Effector memory CD4-positive, alpha-beta T cell (primary cell): Measurements from ENCODE around the gene LRRC56.
A peak's percentile ranks its signal among the peaks of the same experiment; 100 is the strongest.

Experiments
- DNase-seq, 3 donors: peaks; one replicate each; pipeline ENCODE4 v3.0.0-alpha.2; 2020
- H3K27ac ChIP-seq: 2 replicates; pipeline ENCODE4 v1.7.0; 2013; ENCODE audit warnings: mild to moderate bottlenecking, low read length, moderate library complexity; ENCODE audit not compliant: insufficient read depth, poor library complexity, severe bottlenecking
- H3K27me3 ChIP-seq: replicated peaks from 2 replicates; pipeline ENCODE4 v1.7.0; 2013; ENCODE audit warnings: mild to moderate bottlenecking, low read length; ENCODE audit not compliant: insufficient read depth, control insufficient read depth, poor library complexity, severe bottlenecking
- H3K36me3 ChIP-seq: 2 replicates; pipeline ENCODE4 v1.7.0; 2013; ENCODE audit warnings: mild to moderate bottlenecking, low read length, moderate library complexity; ENCODE audit not compliant: control insufficient read depth, insufficient read depth
- H3K4me1 ChIP-seq: 2 replicates; pipeline ENCODE4 v1.7.0; 2013; ENCODE audit warnings: low read length, mild to moderate bottlenecking; ENCODE audit not compliant: control insufficient read depth, insufficient read depth, poor library complexity, severe bottlenecking
- H3K4me3 ChIP-seq: 2 replicates; pipeline ENCODE4 v1.7.0; 2013; ENCODE audit warnings: low read length, low read depth, mild to moderate bottlenecking; ENCODE audit not compliant: insufficient read depth, poor library complexity, severe bottlenecking
- H3K9me3 ChIP-seq: 2 replicates; pipeline ENCODE4 v1.7.0; 2013; ENCODE audit warnings: mild to moderate bottlenecking, low read length, moderate library complexity; ENCODE audit not compliant: control insufficient read depth

The LRRC56 gene

DNA sequence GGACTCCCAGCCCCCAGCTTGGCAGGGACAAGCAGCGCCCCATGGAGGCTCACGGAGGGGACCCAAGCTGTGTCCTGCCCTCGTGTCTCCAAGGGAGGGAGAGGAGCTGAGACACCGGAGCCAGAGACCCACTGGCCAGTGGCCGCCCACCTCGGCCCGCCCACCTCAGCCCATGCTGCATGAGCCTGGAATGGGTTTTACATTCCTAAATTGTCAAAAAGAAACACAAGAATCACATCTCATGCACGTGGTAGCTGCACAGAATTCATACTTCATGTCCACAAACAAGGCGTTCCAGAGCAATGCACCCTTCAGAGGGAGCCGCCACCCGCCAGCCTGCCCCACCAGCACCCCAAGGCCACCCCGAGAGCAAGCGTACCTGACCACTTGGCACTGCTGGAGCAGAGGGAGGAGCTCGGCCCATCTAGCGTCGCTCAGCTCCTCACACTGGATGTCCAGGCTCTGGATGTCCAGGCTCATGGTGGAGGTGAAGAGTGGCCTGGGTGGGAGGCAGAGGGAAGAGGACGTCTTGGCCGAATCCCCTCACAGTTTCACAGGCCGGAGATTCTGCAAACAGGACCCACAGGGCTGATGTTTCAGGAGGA is 35.5 kb upstream of the LRRC56 start:
- no peak for DNase-seq
- Histone ChIP-seq H3K27me3 (no peaks in the 10 kb centered on the region), H3K27ac (no peak overlapping the region), H3K4me3 (no peak overlapping the region), H3K36me3 (peaks cover 51% of the 10 kb centered on the region), H3K4me1 (peaks cover 24% of the 10 kb centered on the region), H3K9me3 (no peaks in the 10 kb centered on the region)

DNA sequence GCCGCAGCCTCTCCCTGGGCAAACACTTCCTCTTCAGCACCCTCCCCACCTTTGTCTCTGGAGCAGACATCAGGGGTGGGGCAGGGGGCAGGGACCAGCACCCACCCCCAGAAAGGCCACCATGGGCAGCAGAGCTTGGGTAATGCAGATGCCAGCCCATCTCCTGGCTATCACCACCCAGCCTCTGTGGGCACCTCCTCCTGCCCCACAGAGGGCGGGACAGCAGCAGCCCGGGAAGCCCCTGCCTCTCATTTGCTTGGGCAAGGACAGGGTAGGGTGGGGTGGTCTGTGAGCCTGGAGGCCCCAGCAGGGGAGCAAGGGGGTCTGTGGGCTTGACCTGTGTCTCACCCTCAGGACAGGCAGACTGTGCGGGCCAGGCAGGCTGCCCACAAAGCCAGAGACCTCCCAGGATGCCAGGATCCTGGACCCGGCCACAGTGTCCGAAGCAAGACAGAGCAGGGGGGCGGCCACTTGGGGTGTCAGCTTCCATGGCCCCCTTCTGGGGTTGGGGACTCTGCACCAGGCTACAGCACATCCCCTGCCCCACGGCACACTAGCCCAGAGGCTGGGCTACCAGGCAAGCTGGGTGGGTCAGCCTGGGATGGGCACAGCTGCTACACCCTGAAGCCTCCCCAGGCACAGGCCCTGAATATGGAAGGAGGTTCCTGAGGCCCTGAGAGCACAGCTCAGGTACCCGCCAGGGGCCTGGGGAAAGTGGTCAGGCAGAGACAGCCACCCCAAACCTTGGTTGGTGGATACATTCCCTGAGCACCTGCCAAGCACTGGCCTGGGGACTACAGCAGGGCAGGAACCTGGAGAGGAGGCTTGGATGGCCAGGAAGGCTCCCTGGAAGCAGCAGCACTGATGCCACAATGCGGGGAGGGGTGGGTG is 34.8 kb upstream of the LRRC56 start:
- H3K27me3 ChIP-seq = no peaks in the 10 kb centered on the region
- no peak overlapping the region for H3K4me3 ChIP-seq
- no peaks in the 10 kb centered on the region for H3K9me3 ChIP-seq
- DNase-seq = no peak
- peaks cover 27% of the 10 kb centered on the region for H3K4me1 ChIP-seq
- H3K27ac ChIP-seq = no peak overlapping the region
- peaks cover 44% of the 10 kb centered on the region for H3K36me3 ChIP-seq

DNA sequence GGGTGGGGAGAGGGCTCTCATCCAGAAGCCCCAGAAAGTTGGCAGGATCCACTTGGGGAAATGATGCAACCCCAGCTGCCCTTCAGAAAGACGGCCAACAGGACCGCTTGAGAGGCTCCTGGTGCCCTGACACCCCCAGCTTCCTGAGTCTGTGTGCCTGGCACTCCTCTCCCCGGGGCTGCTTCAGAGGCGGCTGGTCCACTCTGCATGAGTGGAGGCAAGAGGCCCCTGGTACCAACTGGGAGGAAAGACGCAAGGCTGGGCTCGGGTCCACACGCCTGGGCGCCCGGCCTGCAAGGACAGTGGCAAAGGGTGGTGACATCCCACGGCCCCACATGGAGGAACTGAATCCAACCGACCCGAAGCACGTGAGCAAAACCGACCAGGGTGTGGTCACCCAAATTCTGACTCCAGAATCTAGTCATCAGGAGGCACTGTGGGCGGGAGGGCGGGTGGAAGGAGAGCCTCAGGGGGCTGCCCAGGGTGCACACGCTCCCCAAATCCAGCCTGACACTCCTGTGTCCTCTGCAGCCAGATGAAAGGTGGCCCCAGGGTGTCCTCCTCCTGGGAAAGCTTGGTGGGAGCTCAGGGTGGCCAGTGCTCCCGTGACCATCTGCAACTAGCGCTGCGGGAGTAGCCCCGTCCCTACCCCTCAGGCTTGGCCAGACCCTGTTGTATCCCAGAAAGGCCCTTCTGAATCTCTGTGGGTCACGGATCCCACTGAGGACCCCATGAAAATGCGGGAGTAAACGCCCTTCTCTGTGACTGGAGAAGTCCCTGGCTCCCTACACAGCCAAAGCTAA is 33.9 kb upstream of the LRRC56 start:
- Histone ChIP-seq H3K27me3 (no peaks in the 10 kb centered on the region), H3K4me3 (no peak overlapping the region), H3K36me3 (peaks cover 35% of the 10 kb centered on the region), H3K4me1 (peaks cover 31% of the 10 kb centered on the region), H3K27ac (no peak overlapping the region), H3K9me3 (no peaks in the 10 kb centered on the region)
- no peak for DNase-seq

DNA sequence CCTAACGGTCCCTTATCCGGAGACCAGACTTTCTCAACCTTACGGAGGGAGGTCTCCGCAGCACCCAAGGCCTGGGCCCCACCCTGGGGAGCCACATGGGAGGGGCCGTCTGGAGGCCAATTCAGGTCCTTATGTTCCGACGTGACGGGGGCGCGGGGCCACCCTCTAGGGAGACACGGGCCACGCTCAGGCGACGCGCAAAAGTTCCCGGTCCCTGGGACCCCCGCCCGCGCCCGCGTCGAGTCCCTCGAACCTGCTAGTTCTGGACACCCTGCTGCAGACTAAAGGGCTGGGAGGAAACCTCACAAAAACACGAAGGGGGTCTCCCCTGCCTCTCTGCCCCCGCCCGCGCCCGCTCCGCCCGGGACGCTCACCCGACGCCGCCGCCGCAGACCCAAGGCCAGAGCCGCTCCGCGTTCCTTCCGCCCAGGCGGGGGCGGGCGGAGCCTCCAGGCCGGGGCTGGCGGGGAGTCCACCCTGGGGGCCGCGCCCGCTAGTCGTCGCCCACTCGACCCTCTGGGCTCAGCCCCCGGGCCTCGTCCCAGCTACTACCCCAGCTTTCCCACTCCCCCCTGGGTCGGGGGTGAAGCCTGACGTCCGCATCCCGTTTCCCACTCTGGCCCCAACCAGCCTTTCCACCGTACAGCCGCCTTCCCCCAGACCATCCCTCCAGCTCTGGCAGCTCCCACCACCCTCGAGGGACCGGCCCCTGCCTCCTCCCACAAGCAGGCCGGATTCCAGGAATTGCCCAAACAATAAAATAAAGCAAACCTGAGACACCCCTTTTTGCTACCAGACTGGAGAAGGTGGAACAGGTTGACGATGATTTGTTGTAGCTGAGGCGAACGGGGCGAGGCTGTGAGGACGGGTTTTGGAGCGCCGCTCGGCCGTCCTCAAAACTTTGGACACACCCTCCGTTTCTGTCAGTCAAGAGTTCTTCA is 33.0 kb upstream of the LRRC56 start:
- H3K27me3 ChIP-seq = no peaks in the 10 kb centered on the region
- no peak for DNase-seq
- H3K4me1 ChIP-seq = peaks cover 31% of the 10 kb centered on the region
- no peak overlapping the region for H3K27ac ChIP-seq
- H3K36me3 ChIP-seq = peaks cover 26% of the 10 kb centered on the region
- H3K9me3 ChIP-seq = no peaks in the 10 kb centered on the region
- no peak overlapping the region for H3K4me3 ChIP-seq

DNA sequence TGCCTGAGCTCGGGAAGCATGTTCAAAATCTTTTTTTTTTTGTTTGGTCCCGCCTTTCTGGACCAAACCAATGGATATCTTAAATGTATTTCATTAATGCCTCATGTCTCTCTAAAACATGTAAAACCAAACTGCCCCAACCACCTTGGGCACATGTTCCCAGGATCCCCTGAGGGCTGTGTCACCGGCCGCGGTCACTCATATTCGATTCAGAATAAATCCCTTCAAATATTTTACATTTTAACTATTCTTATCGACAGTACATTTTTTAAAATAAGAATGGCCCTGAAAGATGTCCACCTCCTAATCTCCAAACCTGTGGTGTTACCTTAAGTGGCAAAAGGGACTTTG is 32.4 kb upstream of the LRRC56 start:
- DNase-seq = no peak
- Histone ChIP-seq H3K27me3 (no peaks in the 10 kb centered on the region), H3K4me3 (no peak overlapping the region), H3K27ac (no peak overlapping the region), H3K36me3 (peaks cover 22% of the 10 kb centered on the region), H3K9me3 (no peaks in the 10 kb centered on the region), H3K4me1 (peaks cover 31% of the 10 kb centered on the region)

DNA sequence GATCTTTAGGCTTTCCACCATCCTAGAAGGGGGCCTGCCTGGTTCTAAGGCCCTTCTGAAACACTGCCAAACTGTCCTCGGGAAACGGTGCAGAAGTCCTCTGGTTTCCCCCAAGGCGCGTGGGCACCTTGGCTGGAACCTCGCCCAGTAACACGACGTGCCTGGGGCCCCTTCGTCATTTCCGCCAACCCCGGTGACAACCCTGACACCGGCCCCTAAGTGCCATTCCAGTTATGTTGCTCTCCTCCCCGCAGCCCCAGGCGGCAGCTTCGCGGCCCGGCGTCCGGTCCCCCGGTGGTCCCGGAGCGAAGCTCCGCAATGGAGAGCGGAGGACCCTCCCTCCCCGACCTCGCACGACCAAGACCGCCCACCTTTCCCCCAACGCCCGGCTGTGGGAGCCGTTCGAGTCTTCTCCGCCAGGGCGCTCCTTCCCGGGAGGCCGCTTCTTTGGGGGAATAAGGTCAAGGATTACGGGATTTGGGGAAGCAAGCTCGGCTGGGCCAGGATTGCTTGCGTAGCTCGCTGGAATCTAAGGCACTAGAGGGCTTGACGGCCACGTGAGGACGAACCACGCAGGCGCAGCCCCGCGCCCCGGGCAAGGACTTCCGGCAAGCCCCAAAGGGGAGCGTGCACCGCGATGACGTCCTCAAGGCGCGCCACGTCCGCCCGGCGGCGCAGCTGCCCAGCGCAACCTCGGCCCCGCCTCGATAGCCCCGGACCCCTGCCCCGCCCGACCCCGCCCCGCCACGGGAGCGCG is 30.9 kb upstream of the LRRC56 start:
- H3K9me3 ChIP-seq = no peaks in the 10 kb centered on the region
- peaks cover 9% of the 10 kb centered on the region for H3K36me3 ChIP-seq
- DNase-seq = peak; percentile 91 to 95 (median 95)
- peak overlapping the region; percentile 100 for H3K27ac ChIP-seq
- peaks cover 31% of the 10 kb centered on the region for H3K4me1 ChIP-seq
- peak overlapping the region; percentile 95 for H3K4me3 ChIP-seq
- no peaks in the 10 kb centered on the region for H3K27me3 ChIP-seq

DNA sequence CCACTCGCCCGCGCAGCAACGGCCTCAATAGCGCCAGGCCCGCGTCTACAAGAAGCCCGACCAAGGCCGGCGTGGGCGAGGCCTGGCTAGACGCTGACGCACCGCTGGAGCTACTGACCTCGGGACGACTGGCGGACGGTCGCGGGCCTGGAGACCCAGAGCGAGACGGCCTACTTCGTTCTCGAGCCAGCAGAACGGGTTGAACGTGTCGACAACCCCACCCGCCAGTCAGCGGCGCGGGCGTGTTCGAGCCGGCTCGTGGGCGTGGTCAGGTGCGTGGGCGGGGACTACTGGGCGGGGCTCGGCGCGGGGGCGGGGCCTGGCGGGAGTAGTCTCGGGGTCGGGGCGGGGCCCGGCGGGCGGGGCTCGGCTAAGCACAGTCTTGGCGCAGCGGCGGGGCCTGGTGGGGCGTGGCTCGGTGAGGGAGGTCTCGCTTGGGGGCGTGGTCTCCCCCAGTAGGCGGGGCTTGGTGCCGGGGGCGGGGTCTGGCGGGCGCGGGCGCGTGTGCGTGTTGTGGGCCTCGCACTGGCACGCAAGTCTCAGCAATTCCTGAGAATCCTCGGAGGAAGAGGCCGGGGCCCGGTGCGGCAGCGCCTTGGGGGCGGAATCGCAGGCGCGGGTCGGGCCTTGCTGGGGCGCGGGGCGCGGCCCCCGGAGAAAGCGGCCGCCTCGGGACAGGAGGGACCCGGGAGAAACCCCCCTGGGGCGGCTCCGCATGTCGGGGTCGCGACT is 30.2 kb upstream of the LRRC56 start, which contains the start of gene RNH1:
Gene RNH1, minus strand, starts transcription at position 248 of the 732 bp plus-strand sequence. CDS start 5,080 bp downstream, outside the sequence.
- peaks cover 3% of the 10 kb centered on the region for H3K36me3 ChIP-seq

DNA sequence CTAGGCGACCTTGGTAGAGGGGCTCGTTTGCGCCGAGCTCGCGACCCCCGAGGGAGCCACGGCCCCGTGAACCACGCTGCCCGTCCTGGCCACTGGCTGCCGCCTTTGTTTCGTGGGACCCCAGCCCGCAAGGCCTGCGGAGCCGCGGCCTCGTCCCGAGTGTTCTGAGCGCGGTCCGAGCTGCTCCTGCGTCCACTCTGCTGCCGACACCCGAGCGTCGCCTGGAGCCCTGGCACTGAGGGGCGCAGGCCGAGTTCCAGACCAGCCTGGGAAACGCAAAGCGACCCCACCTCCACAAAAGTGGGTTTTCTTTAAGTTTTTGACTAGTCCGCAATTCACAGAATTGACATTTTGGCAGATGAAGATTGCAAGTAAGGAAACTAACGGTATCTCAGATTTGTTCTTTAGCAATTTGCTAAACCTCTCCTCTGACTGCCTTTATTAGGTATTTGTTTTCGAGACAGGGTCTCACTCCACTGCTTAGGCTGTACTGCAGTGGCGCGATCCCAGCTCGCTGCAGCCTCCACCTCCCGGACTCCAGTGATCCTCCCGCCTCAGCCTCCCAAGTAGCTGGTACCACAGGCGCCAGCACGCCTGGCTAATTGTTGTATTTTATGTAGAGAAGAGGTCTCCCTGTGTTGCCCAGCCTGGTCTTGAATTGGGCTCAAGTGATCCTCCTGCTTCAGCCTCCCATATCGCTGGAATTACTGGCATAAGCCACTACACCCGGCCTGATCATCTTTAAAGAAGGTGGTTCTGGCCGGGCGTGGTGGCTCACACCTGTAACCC is 29.4 kb upstream of the LRRC56 start:
- no peaks in the 10 kb centered on the region for H3K27me3 ChIP-seq
- no peaks in the 10 kb centered on the region for H3K9me3 ChIP-seq
- H3K4me3 ChIP-seq = peak overlapping the region; percentile 95
- DNase-seq = no peak
- peaks cover 3% of the 10 kb centered on the region for H3K36me3 ChIP-seq
- peak overlapping the region; percentile 100 for H3K27ac ChIP-seq
- peaks cover 31% of the 10 kb centered on the region for H3K4me1 ChIP-seq

More for the DNA sequence above, 30.2 kb upstream of the LRRC56 start, which contains the start of gene RNH1:
- DNase-seq = peak; percentile 97 to 99 (median 98)
- peaks cover 31% of the 10 kb centered on the region for H3K4me1 ChIP-seq
- H3K27me3 ChIP-seq = no peaks in the 10 kb centered on the region
- H3K27ac ChIP-seq = peak within 1 kb of the TSS; percentile 100
- peak within 1 kb of the TSS; percentile 95 for H3K4me3 ChIP-seq
- H3K9me3 ChIP-seq = no peaks in the 10 kb centered on the region
